ENCODE measurements around the gene TMEM121.

The TMEM121 gene

GRCh38 chr14:105529319-105529568 lies 2.9 kb downstream of the TMEM121 start:
- no peak for TF ChIP-seq CTCF (IDR thresholded peaks at IDR 0.05; ENCODE audit: low read depth, low read length, missing control alignments)
- DNase-seq = no peak
- no peaks in the 10 kb centered on the region for H3K36me3 ChIP-seq (replicated peaks)
- no peak overlapping the region for H3K27ac ChIP-seq
- H3K4me3 ChIP-seq (ENCODE audit: low read depth, low read length) = no peak overlapping the region
- no peaks in the 10 kb centered on the region for H3K27me3 ChIP-seq (replicated peaks)
- in situ Hi-C loops (cut with HindIII; ENCODE audit: low pct_ligation_motif_present, low sequenced_read_pairs) = no loop called here

DNA sequence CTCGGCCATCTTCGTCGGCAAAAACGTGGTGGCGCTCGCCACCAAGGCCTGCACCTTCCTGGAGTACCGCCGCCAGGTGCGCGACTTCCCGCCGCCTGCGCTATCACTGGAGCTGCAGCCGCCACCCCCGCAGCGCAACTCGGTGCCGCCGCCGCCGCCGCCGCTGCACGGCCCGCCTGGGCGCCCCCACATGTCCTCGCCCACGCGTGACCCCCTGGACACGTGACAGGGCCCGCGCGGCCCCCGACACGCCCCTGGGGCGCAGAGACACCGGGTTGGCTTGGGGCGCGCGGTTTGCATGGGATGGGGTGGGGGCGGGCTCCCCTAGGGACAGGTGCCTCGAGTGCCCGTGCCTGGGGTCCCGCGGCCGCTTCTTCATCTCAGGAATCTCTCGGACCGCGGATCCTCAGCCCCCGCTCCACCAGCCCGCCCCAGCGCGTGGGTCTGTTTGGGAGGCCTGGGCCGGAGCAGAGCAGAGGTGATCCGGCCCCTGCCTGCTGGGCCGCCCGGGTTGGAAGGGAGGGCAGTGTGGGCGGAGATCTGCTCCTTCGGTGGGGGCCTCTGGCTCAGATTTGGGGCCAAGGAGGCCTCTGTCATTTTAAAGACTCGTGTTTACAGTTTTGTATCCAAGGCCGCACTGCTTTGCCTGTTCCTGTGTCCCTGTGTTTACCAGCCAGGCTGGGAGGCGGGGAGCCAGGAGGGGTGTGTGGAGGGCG lies 3.3 kb downstream of the TMEM121 start:
- no peak for TF ChIP-seq CTCF (IDR thresholded peaks at IDR 0.05; ENCODE audit: low read depth, low read length, missing control alignments)
- Histone ChIP-seq H3K36me3 (replicated peaks) (no peaks in the 10 kb centered on the region), H3K27me3 (replicated peaks) (no peaks in the 10 kb centered on the region), H3K4me3 (ENCODE audit: low read depth, low read length) (no peak overlapping the region), H3K27ac (no peak overlapping the region)
- in situ Hi-C loops (cut with HindIII; ENCODE audit: low pct_ligation_motif_present, low sequenced_read_pairs) = no loop called here
- no peak for DNase-seq

DNA sequence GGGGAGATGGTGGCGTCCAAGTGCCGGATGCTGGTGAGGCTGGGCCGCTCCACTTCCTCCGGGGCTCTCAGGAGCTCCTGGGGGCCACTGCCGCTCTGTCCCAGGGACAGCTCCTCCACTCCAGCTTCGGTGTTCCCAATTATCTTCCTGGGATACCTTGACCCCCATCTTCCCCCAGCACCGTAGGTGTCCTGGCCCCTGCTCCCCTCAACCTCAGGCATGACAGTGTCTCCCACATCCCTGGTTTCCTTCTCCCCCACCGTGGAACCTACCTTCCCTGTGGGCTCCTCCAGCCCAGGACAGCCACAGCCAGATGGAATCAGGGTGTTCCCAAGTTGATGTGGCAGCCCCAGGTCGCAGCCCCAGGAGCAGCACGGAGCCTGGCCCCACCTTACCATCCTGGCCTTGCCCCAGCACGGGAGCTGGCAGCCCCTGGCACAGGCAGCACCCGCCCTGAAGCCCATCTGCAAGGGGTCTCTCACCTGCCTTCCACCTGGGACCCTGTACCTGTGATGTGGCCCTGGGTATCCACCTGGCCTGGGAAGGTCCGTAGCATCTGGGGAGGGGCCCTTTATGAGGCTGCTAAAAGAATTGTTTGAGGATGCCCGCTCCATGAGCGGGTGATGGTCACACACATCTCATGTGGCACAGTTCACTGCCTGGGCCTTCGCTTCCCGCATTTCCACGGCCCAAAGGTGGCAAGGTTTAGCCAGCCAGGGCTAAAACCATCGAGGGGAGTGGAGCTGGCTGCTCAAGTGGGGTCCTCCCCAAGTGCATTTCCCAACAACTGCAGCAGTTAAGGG lies 4.1 kb downstream of the TMEM121 start:
- DNase-seq = no peak
- H3K27me3 ChIP-seq (replicated peaks) = no peaks in the 10 kb centered on the region
- in situ Hi-C loops (cut with HindIII; ENCODE audit: low pct_ligation_motif_present, low sequenced_read_pairs) = no loop called here
- no peaks in the 10 kb centered on the region for H3K36me3 ChIP-seq (replicated peaks)
- H3K27ac ChIP-seq = no peak overlapping the region
- no peak for TF ChIP-seq CTCF (IDR thresholded peaks at IDR 0.05; ENCODE audit: low read depth, low read length, missing control alignments)
- H3K4me3 ChIP-seq (ENCODE audit: low read depth, low read length) = no peak overlapping the region

- in situ Hi-C loops (cut with HindIII; ENCODE audit: low pct_ligation_motif_present, low sequenced_read_pairs) = no loop called here
- H3K4me3 ChIP-seq (ENCODE audit: low read depth, low read length) = no peak overlapping the region
- TF ChIP-seq CTCF (IDR thresholded peaks at IDR 0.05; ENCODE audit: low read depth, low read length, missing control alignments) = no peak
- no peaks in the 10 kb centered on the region for H3K36me3 ChIP-seq (replicated peaks)
- no peak for DNase-seq
- no peaks in the 10 kb centered on the region for H3K27me3 ChIP-seq (replicated peaks)
- H3K27ac ChIP-seq = no peak overlapping the region
These were observed 4.9 kb downstream of the TMEM121 start for GRCh38 chr14:105531088-105531893.

DNA sequence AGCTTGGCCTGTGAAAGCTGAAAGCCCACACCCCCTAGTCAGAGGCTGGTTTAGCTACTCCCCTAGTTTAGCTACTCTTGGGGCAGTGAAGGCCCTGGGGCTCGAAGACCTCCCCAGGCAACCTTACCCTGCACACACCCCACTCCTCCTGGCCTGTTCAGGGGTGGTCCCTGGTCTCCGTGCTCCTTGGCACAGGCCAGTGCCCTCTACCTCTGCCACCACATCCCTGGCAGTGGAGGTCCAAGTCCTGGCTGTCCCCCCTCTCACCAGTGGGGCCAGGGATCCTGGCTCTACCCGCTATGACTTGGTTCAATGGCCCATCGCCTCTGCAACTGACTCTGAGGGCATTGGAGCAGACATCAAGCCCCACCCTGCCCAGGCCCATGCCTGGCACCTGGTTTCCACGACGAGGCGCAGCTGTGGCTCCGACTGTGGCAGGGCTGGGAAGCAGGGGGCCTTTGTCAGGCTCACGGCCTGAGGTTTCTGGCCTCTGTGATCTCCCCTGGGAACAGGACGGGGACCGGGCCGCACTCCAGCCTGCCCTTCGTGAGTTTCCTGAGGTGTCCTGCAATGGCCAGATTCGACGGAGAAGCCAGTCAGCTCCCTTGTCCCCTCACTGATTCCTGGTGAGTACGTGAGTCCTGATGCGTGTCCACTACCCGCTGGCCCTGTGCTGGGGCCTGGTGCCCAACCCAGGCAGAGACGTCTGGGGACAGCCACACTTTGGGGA lies 5.7 kb downstream of the TMEM121 start:
- no peak overlapping the region for H3K27ac ChIP-seq
- TF ChIP-seq CTCF (IDR thresholded peaks at IDR 0.05; ENCODE audit: low read depth, low read length, missing control alignments) = no peak
- H3K27me3 ChIP-seq (replicated peaks) = no peaks in the 10 kb centered on the region
- no peaks in the 10 kb centered on the region for H3K36me3 ChIP-seq (replicated peaks)
- no peak for DNase-seq
- H3K4me3 ChIP-seq (ENCODE audit: low read depth, low read length) = no peak overlapping the region
- in situ Hi-C loops (cut with HindIII; ENCODE audit: low pct_ligation_motif_present, low sequenced_read_pairs) = no loop called here
